ELR (cell line): ENCODE data around the gene DLG2.

Experiments used
- DNase-seq: peaks from one replicate; pipeline ENCODE4 v3.0.0-alpha.2; 2015; ENCODE audit warnings: low read depth

The DLG2 gene

DNA sequence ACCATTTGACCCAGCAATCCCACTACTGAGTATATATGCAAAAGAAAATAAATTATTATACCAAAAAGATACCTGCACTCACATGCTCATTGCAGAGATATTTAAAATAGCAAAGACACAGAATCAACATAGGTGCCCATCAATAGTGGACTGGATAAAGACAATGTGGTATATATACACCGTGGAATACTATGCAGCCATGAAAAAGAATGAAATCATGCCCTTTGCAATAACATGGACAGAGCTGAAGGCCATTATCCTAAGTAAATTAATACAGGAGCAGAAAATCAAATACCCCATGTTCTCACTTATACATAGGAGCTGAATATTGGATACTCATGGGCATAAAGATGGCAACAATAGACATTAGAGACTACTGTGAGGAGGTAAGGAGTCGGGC, 68.7 kb downstream of the DLG2 start:
- no peak for DNase-seq

DNA sequence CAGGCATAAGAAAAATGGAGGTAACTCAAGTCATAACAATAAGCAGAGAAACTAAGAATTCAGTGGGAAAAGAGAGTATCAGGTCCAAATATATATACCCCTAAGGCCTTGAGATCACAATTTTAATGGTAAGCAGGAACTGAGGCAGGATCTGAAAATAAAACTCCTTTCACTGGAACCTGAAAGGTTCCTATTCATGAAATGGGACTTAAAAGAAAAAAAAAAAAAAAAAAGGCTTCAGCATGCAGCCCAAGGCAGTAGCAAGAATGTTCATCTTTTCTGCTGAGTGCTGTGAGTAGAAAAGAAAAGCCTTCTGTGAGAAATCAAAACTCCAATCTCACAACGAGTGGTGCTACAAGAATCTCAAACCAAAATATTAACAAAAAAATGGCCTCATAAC, 75.3 kb downstream of the DLG2 start:
- no peak for DNase-seq

DNA sequence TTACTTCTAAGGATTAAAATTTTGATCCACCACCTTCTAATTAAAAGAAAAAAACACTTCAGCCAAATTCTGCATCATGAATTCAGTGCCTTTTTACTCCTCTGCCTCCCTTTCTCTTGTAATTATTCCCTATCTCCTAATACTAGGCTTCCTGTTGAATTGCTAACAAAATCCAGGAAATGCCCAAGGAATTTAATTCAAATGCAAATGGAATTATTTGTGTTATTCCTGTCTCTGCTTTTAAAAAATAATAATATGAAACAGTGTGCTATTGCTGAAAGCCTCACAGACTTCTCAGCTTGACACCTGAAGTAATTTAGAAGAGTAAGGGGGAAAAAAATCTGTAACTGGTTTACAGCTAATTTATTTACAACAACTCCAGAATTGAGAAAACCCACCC, 85.5 kb downstream of the DLG2 start:
- DNase-seq: no peak

DNA sequence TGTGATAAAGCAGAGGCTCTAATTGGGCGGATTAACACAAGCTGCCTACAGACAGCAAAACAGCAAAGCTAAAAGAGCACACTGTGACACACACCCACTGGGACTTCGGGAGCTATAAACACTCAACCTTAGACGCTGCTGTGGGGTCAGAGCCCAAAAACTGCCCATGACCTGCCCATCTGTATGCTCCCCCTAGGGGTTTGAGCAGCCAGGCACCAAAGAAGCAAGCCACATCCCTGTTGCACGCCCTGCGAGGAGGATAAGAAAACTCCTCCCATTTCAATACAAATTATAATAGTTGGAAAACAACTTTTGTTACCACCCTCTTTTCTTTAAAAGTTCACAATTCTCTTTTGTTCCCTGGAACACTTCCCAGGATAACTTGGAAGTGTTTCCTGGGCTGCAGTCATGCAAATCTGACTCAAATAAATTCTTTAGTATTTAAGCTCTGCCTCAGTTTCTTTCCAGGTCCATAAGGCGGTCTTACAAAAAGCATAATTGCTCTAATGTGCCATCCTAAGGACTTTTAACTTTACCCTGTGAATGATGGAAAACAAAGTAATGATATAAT, 86.4 kb downstream of the DLG2 start:
- peak; percentile 2 for DNase-seq

DNA sequence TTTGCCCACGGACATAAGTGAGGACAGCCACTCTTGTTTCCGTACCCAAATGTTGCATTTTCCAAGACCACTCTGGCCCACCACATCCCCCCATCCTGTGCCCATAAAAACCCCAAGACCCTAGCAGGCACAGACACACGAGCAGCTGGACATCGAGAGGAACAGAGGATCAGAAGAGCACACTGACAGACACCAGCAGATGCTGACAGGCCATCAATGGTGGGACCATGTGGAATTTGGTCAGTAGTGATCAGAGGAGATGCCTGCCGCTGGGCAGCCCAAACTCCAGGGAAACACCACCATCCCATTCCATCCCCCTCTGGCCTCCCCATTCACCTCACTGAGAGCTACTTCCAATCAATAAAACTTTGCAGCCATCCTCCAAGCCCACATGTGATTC, 87.0 kb downstream of the DLG2 start:
- DNase-seq: no peak

DNA sequence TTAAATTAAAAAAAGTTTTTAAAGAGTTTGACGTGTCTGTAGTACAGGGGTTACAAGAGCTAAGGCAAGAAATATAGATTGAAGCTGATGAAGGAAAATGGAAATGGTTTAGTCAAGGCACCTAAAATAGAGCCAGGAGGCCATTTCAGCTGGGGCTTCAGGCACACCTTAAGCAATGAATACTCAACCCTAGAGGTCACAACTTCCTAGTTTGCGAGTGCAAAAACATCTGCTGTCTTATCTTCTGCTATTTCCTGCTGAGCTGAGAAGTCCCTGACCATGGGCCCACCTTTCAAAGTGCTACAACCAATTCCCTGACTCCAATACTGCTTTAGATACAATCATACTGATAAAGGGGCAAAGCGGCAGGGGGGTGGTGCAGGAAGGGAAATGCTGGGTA, 87.4 kb downstream of the DLG2 start:
- no peak for DNase-seq

DNA sequence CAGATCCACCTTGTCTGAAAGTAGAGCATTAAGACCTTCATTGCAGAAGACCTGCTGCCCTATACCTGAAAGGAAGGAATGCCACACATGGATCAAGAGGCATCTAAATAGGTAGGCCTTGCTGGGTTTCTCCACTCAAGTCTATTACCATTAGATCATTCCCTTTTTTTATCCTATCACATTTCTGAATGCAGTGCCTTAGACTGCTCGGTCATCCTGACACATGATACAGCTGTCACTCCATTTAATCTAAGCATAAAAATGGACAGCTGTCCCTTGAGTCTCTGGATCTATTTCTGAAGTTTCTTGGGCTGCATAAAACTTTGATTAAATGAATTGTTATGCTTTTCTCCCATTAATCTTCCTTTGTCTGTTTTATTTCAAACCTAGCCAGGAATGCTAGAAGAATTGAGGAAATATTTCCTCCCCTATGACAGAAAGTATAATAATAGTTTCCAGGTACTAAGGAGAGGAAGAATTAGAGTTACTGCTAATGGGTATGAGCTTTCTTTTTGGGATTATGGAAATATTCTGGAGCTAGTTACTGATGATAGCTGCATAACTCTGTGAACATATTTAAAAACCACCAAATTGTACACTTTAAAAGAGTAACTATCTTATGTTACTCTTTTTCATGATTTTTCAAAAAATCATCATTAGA, 88.0 kb downstream of the DLG2 start:
- no peak for DNase-seq

DNA sequence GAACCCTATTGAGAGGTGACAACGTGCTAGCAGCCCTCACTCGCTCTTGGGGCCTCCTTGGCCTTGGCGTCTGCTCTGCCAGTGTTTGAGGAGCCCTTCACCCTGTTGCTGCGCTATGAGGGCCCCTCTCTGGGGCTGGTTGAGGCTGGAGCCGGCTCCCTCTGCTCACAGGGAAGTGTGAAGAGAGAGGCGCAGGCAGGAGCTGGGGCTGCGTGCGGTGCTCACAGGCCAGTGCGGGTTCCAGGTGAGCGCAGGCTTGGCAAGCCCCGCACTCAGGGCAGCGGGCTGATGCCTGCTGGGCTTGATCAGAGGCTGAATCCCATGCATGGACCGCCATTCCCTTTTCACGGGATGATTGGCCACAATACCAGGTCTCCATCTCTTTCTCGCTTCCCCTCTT, 90.7 kb downstream of the DLG2 start:
- no peak for DNase-seq

DNA sequence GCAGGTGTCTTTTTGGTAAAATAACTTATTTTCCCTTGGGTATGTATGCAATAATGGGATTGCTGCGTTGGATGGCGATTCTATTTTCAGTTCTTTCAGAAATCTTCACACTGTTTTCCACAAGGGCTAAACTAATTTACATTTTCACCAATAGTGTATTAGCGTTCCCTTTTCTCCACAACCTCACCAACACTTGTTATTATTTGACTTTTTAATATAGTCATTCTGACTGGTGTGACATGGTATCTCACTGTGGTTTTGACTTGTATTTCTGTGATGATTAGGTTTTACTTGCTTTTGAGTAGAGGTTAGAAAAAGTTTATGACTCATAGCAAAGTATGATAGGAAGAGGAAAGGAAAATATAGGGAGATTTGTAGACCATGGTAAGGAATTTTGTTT, 92.3 kb downstream of the DLG2 start:
- no peak for DNase-seq

DNA sequence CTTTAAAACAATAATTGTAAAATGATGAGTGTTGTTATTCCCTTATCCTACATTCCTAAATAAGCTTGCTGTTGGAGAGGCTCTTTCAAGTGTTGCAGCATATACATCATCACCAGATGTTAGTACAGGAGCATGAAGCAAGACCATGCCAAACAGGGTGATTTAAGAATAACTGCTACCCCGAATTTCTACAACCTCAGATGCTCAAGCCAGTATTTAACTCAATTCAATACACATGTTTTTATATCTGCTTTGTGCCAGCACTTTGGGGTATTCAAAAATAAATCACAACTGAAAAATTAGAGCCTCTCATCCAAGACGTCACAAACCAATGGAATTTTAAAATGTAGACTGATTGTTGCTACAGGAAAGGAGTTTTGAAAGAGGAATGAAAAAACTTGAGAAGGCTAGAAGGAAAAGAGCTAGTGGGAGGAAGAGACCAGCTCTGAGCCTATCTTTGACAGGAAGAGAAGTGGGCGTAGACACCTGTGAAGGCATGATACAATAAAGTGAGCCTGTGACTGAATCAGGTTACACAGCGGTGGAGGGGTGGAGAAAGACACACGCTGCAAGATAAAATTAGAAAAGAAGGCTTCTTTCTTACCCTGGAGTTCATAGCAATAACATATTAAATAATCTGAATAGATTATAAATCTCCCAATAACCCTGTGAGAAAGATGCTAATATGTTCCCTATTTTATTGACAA, 95.8 kb downstream of the DLG2 start:
- no peak for DNase-seq

DNA sequence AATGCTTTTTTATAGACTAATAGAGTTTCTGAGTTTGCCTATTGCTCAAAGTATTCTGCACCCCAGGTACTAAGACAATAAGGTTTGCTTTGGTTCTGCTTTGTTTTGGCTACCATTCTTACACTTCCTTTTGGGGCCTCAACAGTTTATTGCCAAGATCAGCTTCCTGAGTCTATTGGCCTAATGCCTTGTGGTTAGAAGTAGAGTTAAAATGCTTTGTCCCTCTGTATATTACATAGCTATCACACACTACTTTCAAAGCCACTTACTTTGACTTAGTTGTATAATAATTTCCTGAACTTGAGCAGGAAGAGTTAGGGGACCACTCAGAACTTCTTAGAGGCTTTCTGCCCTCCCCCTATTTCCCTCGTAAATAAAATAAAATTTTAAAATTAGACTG, 96.5 kb downstream of the DLG2 start:
- no peak for DNase-seq

DNA sequence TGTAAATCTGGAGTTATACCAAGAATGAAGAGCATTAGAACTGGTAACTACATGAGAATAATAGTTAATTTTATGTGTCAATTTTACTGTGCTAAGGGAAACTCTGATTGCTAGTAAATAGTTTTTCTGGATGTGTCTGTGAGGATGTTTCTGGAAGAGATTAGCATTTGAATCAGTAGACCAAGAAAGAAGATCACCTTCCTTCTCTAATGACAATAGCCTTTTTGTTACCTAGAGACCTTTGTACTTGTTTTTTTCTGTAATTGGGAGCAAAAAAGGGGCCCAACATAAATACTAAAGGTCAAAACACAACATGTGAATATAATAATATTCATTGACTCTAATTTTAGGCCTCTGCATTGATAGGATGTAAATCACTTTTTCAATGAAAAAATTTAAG, 100.6 kb downstream of the DLG2 start:
- no peak for DNase-seq

DNA sequence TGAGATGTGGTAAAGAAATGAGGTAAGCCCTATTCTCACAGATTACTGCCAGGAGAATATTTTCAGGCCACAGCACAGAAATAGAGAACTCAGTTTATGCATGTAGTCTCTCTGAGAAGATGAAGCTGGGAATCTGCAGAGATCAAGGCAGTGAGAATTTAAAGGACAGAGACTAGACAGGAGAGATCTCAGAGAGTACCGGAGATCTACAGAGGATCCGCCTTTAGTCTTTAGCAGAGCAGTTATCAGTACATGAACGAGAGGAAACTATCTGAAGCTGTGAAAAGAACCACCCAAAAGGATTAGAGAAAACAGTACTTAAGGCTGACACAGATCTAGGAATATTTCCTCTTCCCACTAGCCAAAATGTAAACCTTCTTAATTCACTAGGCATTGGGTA, 101.5 kb downstream of the DLG2 start:
- DNase-seq: no peak

DNA sequence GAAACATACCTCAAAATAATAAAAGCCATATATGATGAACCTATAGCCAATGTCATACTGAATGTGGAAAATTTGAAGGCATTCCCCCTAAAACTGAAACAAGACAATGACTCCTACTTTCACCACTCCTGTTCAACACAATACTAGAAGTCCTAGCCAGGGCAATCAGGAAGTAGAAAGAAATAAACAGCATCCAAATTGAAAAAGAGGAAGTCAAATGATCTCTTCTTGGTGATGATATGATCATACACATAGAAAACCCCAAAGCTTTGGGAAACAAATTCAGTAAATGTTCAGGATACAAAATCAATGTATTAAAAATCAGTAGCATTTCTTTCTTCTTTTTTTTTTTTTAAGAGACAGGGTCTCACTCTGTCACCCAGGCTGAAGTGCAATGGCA, 109.9 kb downstream of the DLG2 start:
- no peak for DNase-seq

DNA sequence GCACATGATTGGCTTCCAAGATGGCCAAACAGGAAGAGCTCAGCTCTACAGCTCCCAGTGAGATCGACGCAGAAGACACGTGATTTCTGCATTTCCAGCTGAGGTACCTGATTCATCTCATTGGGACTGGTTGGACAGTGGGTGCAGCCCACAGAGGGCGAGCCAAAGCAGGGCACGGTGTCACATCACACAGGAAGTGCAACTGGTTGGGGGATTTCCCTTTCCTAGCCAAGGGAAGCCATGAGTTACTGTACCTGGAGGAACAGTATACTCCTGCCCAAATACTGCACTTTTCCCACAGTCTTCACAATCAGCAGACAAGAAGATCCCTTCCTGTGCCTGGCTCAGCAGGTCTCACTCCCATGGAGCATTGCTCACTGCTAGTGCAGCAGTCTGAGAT, 131.2 kb downstream of the DLG2 start:
- DNase-seq: no peak

DNA sequence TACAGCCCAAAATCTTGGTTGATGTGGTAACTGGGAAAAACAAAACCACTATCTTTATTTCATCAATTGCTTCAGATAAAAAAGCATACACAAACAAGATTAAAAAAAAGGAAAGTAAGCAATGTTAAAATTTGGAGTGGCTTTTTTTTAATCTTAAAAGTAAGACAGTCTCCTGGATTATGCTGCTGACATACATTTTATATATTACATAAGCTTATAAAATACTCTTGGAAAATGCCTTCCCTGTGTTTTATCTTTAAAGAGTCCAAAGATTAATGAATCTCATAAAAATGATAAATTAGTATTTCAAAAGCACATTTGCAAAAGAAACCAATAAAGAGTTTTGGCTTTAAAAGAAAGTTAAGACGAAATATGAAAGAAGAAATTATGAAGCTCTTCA, 132.7 kb downstream of the DLG2 start:
- DNase-seq: no peak

DNA sequence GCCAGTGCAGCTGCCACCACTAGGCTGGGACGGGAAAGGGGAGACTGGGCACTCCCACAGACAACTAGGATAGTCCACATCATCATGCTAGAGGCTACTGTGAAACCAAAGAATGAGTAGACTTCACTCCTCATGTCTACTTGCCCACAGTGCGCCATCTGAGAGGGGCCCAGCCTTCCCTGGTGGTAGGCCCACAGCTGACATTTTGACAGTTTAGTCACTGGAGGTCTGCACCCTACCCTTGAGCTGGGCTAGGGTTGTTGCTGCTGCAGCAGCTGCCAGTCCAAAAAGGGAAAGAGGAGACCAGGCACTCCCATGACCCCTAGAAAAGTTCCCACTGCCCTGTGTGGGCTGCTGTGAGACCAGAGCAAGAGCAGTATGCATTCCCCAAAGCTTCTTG, 141.2 kb downstream of the DLG2 start:
- DNase-seq: no peak

DNA sequence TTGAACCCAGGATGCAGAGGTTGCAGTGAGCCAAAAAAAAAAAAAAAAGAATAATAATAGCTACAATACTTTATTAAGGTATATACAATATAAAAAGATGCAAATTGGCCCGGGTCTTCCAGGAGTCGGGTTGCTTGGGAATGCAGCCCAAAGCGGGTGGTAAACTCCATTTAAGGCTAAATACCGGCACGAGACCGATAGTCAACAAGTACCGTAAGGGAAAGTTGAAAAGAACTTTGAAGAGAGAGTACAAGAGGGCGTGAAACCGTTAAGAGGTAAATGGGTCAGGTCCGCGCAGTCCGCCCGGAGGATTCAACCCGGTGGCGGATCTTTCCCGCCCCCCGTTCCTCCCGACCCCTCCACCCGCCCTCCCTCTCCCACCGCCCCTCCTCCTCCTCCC, 143.3 kb downstream of the DLG2 start:
- DNase-seq: no peak

DNA sequence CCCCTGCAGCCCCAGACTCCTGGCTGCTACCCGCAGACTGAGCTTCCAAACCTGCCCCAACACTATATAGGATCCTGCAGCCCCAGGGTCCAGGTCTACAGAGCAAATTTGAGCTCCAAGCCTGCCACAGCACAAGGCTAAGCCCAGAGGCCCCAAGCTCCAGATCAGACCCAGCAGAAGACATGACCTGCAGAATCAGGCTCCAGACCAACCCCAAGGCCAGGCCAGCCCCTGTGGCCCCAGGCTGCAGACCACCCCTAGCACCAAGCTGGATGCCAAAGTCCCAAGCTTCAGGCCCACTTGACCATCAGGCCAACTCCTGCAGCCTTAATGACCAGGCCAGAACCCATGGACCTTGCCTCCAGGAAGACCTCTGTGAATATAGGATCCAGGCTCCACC, 145.3 kb downstream of the DLG2 start:
- DNase-seq: no peak

DNA sequence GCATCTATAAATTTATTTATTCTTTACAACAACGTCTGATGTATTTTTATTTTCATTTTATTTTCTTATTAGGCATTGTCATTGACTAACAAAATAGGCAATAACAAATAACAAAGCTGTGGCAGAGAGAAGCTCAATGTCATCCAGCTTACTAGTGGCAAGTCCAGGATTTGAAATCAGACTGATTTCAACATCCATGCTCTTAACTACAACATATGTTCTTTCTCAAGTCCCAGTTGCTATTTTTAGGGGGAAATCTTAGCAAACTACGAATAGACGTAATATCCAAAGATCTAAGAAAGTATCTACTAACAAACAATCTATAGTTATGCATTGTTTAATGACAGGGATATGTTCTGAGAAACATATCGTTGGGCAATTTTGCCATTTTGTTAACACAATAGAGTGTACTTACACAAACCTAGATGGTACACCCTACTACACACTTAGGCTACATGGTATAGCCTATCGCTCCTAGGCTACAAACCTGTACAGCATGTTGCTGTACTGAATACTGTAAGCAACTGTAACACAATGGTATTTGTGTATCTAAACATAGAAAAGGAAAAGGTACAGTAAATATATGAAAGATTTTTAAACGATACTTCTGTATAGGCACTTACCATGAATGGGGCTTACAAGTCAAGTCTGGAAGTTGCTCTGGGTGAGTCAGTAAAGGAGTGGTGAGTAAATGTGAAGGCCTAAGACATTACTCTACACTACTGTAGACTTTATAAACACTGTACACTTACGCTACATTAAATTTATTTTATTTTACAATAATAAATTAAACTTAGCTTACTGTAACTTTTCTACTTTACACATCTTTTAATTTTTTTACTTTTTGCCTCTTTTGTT, 151.3 kb downstream of the DLG2 start:
- DNase-seq: no peak

DNA sequence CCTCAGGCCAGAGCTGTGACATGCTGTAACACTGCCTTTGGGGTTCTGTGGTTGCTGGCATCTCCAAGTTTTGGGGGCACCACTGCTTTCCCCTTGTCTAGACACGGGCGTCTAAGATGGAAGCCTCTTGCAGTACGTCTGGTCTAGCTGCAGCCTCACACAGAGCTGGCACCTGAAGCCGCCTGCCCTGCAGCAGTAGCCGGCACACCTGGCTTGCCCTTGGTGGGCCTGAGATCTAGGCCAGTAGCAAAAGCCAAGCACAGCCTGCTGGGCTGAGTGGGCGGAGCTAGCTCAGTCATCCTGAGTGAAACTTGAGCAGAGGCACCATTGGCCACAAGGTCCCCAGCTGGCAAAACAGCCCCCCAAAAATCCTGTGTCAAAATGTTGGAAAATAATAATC, 154.2 kb downstream of the DLG2 start:
- DNase-seq: no peak

DNA sequence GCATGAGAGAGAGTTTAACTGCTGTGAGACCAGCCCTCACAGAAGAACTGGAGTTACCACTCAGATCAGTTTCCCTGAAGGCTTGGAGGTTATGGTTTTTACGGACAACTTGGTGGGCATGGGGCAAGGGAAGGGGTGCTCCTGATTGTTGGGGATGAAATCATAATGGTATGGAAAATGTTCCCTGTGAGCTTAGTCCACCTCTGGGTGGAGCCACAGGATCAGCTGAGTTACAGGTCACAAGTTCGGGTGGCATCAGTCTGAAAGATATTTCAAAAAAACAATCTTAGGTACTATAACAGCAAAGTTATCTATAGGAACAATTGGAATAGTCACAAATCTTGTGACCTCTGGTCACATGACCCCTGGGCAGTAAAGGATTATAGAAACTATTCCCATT, 162.9 kb downstream of the DLG2 start:
- no peak for DNase-seq

DNA sequence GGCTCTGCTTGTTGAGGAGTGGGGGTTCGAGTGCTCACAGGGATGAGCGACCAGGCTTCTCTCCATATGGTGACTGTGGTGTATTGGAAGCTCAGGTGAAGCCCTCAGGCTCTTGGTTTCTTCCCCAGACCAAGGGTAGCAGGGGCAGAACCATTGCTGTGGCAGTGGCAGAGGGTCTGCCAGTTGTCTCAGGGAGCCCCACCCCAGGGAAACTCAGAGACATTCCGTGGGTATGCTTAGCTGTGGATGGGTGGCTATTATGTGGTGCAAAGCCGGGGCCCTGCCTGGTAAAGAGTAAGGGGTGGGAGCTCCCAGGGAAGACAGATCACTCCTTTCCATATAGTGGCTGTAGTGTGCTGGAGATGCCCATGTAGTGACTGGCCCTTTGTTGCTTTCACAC, 167.8 kb downstream of the DLG2 start:
- DNase-seq: no peak
